Renal pelvis (tissue), 4 donors: Measurements from ENCODE around the gene ELK1. TPM values are rescaled to one million over a fixed set of nuclear protein-coding genes. Genes with fewer than 3 reads are reported as not detected.

Experiments used
- DNase-seq: peaks from one replicate; pipeline ENCODE4 v3.0.0-alpha.2; 2013
- polyA plus RNA-seq, 3 donors: library from polyadenylated mRNA; unstranded; fragments of 120-200 nt; gene quantifications; one replicate each; pipeline ENCODE4 v1.2.1, GENCODE V29; 2013; ENCODE audit not compliant: insufficient read length in 3 of 3

Gene ELK1
- polyA plus RNA-seq, 3 donors = 30.3 to 34.1 (median 32.7) TPM

DNA sequence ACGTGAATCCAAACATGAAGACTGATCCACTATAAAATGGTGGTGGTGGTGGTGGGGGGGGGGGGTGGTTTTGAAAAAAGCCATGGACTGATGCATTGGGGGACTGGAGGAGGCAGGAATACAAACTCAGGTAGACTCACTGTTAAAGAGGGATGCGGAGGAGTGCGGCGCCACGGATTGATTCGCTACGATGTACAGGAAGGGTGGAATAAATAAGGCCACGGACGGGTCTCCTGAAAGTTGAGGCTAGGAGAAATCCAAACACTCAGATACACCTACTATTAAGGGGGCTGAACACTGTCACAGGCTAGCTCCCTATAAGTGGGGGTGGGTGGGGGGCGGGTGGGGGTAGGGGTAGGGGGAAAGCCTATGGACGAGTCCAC, 591 bp downstream of the ELK1 start:
- DNase-seq = no peak

DNA sequence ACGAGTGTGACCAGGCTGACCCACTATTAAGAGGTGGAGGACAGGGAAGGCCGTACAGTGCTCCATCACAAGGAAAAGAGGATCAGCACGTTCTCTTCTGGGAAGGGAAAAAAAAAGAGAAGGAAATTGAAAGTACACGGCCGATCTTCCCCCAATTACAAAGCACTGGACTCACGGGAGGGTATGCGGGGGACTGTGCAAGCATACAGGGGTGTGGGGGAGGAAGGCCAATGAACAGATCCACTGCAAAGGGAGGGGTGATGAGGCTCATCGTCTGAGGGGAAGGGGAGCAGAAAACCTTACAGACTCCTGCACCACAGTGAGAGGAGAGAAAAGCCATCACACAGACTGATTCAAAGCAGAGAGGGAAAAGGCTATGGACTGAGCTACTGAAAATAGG, 1.1 kb downstream of the ELK1 start:
- DNase-seq = no peak

DNA sequence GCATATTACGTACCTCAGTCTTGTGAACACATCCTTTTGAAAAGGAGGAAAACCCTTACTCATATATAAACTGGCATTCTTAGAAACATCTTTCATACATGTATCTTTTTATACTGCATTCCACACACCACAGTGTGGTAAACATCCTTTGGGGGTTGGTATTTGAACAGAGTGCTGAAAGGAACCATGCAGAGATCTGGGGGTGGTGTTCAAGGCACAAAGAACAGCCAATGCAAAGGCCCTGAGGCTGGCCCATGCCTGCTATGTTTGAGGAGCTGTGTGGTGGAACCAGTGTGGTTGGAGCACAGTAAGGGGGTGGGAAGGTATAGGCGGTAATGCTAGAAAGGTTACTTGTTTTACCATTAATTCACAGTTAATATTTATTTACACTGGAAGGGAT, 2.0 kb downstream of the ELK1 start:
- no peak for DNase-seq

DNA sequence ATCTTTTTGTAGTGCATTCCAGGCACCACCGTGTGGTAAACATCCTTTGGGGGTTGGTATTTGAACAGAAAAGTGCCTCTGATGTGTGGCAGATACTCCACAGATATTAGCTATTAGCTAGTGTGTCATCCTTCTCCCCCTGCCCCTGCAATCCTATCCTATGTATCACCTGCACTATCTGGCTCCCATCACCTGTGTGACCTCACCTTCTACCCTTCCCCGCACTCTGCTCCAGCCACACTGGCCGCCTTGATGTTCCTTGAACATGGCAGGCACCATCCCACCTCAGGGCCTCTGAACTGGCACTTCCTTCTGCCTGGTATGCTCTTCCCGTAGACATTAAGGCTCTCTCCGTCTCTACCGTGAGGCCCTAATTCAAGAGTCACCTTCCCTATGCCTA, 3.7 kb downstream of the ELK1 start:
- no peak for DNase-seq

DNA sequence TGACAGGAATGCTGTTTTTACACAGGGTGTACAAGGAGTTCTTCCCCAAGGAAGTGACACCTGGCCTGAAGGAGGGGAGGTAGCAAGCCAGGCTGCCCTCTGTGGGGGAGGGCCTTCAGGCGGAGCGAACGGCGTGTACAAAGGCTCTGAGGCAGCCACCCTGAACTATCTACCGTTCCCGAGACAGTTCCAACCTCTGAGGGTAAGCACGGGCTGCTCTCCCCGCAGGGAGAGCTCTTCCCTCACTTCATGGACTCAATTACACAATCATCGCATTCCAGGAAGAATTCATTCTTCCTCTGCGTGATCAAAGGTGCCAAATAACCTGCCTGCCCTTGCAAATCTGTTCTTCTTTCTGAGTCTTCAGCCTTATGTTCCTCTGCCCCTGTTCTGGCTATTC, 4.8 kb downstream of the ELK1 start:
- DNase-seq = no peak

DNA sequence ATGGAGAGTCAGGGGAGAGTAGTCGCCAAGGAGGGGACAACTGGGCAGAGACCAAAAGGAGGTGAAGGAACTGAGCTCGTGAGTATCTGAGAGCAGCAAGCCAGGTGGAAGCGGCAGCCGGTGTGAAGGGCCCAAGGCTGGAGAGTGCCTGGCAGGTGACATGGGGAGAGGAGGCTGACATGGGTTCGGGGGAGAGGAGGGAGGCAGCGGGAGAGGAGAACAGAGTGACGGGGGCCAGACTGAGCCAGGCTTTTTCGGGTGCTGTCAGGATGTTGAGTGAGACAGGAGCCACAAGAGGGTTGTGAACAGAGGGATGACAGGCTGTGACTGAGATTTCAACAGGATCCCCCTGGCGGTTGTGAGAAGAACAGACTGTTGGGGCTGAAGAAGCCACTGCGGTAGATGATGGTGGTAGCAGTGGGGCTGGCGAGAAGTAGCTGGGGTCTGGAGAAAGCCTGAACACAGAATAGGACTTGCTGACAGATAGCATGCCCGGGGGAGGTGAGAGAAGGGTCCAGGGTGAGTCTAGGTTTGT, 5.7 kb downstream of the ELK1 start:
- DNase-seq = no peak

DNA sequence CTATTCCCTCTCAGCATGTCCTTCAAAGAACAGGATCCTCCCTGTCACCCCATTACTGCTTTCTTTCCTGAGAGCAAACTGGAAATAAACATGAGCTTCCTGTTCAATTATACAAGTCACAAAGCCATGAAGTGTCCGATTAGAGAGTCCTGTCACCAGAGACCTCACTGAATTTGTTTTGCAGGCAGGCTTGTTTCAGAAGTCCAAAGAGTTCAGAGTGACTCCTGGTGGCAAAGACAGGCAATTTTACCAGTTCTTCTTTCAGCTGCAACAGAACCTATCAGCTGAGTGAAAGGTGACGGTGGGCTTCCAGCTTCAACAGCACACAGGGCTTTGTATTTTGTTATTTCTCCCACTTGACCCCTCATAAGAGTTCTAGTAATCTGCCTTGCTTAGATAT, 6.4 kb downstream of the ELK1 start:
- no peak for DNase-seq

DNA sequence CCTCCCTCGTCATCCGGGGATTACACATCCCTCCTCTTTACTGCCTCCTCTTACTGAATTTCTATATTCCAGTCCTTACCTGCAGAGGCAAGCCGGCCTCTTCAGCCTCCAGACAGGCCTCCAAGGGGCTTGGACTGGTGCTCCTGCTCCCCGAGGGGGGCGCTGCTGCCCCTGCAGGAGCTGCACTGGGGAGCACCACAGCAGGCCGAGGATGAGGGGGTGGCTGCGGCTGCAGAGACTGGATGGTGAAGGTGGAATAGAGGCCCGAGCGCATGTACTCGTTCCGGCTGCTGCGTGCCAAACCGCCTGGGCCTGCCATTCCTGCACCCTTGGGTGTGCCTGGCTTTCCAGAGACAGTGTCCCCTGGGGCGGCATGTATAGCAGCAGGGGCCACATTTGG, 11.5 kb downstream of the ELK1 start:
- no peak for DNase-seq

DNA sequence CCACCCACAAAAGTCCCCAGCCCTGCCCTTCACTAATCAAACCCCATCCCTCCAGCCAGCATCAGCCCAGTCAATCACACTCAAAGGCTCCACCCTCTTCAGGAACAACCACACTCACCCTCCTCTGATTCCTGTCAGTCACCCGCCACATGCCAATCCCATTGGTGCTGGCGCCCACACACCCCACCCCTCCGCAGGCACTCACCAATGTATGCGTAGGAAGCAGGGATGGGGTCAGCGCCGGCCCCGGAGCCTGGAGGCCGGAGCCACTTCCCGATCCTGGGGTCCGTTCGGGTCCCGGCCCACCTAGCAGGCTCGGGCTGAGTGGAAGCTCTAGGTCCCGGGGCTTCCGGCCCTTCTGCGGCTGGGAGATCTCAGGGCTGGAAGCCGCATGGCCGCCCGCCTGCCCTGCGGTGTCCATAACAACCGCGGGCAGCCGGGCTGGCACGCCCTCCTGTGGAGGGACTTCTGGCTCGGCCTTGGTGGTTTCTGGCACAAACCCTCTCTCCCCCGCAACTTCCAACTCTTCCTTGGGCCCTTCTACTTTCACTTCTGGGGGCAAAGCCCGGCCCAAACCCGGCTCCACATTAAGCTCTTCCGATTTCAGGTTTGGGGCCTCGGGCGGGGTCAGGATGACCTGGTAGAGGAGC, 12.7 kb downstream of the ELK1 start:
- no peak for DNase-seq

DNA sequence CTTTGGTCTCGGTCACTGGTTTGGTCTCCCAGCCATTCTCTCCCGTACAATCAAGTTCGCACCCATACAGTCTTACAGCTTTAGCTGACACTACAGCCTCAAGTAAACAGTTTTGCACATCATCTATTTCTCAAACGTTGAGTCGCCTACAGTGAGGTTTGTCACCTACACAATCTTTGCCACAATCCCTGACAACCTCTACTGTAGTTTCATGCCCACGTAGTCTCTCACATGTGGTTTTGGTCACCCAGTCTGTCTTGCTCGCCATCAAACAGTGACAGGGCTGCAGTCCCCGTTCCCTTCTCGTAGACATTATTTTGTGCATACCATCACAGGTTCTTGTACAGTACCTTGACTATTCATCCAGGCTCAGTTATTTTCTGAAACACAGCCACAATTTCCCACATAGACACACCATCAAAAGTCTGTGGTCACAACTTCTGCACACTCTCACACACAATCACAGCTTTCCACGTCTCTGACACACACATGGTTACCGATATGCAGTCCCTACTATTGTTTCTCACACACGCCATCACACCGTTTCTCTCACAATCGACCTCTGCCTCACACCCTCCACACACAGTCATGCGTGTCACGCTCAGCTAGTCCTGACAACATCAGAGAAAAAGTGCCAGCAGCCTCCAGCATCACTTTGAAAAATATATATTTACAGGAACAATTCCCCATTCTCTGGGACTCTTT, 15.3 kb downstream of the ELK1 start:
- no peak for DNase-seq

DNA sequence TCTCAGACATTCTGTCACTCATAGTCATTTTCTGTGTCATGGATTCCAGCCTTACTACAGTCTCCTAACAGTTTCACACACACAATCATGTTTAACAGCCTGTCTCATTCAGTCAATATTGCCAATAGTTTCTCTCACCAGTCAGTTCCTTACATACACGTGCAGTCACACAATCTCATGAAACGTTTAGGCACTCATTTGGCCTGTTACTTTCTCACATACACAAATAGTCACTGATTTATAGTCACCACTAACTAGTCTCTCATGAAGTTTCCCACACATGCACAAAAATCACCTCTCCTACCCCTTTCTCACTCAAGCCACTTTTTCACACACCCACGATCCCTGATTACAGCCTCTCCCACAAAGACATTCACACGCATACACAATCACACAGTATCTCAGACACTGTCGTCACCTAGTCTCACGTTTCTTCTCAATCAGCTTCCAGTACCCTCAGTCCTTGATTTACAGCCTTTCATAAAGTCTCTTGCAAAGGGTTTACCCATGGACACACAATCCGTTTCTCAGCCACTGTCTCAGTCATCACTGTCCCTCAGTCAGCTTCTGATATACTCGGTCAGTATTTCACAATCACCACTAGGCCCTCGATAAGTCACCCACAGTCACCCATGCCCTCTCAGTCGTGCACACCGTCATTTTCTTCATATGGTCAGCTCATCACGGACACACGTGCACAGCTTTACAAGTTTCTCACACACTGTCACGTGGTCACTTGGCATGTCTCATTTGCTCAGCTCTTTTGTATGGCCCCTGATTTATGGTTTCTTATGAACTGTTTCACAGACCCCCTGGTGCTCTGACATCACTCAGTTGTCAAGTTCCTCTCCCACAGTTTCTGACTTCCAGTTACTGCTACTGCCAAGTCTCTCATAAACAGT, 16.4 kb downstream of the ELK1 start:
- DNase-seq = no peak

DNA sequence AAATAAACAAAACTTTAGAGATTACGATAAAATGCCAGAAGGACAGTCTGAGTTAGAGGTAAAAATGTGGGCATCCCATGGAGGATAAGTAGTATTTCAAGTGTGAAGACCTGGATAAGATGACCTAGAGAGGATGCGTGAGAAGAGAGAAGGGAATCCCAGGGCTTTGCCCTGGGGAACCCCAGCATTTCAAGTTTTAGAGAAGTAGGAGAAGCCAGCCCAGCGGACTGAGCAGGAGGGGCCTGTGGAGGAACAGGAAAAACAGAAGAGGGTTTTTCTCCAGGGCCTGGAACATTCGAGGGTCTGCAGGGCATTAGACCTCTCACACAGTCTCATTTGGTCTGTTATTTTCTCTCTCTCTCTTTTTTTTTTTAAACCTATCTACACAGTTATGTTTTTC, 17.7 kb downstream of the ELK1 start:
- DNase-seq = no peak

DNA sequence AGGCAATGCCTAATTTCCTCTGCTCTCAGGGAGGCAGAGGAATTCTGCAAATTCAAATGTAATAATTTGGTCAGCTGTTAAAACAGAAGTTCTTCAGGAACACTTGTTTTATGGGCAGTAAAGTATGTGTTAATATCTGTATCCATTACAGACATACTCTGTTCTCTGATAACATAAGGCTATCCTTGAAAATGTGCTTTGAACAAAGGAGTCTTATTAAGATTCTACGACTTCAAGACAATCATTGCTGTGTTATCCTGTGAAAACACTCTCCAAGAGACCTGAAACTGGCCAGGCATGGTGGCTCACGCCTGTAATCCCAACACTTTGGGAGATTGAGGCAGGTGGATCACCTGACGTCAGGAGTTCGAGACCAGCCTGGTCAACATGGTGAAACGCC, 18.7 kb downstream of the ELK1 start:
- DNase-seq = no peak

DNA sequence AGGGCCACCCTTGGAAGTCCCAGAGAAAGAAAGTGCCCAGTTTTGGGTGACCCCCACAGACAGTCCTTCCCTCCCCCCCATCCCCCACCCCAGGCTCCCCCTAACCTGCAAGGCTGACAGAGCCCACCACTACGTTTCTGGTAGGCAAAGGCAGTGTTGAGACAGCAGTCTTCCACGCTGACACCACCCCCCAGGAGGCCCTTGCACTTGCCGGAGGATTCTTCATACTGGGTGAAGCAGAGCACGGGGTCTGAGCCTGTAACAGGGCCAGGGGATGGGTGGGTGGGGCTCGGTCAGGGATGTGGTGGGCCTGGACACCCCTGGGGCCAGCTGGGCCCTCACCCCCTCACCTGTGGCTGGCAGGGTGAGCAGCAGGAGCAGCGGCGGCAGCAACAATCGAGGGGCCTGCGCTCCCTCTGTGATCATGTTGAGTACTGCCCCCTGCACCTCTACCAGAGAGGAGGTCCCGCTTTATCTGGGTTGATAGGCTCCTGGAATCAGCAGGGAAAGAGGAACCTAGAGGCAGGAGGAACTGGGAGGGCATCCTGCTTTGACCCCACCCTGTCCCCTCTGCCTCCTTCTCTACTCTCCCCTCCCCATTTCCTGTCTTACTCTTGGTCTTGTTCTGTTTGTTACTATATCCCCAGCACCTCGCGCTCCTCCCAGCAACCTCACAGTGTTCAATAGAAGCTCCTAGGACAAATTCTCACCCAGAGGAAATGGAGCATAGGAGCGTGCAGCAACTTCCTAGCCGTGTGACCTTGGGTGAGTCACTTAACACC, 20.8 kb downstream of the ELK1 start, which contains the start of gene CFP:
Gene CFP, minus strand, starts transcription at position 512 of the 782 bp plus-strand sequence. Its CDS starts 86 bp downstream, at position 426.
- DNase-seq = no peak

DNA sequence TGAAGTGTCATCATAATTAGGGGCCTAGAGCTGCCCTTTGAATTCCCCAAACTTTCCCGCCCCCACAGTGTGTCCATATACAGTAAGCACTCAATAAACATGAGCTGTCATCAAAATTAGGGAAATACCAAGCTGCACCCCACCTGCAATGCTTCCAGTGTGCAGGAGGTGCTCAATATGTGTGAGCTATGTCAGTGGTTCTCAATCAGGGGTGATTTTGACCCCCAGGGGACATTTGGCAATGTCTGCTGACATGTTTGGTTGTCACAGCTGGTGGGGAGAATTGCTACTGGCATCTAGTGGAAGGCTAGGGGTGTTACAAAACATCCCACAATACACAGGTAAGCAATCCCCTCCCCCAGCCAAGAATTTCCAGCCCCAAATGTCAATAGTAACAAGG, 21.4 kb downstream of the ELK1 start:
- DNase-seq = no peak

DNA sequence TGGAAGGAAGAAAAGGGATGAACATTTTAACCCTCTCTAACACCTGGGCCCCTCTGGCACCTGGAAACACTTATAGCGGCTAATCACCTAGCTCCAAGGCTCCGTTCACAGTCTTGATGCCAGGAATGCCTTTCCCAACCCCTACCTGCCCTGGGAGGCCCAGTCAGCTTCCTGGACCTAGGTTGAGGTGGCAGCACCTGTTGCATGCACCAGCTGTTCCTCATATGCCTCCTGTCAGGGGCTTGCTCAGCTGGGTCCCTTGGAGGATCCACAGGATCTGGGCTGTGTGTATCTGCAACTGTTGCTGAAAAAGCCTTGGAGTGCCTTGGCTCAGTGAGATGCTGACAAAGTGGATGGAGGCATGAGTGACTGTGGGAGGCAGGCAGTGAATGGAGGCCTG, 25.0 kb downstream of the ELK1 start:
- no peak for DNase-seq

DNA sequence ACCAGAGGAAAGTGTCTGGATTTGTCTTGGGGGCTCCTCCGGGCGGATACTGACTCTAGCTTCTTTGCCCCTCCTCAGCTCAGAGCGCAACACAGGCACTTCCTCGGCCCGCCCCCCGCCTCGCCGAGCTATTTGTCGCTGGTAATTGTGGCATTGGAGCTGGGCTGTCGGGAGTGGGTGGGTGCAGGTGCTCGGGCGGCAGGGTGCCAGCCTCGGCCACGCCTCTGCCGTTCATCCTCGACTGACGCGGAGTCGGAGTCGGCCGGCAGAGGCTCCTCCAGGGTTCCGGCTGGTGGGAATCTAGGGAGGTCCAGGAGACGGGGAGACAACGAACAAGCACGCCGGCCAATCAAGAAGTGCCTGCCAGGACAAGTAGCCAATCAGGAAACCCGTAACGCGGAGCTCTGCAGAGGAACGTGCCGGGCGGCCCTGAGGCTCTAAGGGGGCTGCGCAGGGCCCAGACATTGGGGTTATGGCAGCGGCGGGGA, 26.8 kb downstream of the ELK1 start:
- peak; percentile 68 for DNase-seq

DNA sequence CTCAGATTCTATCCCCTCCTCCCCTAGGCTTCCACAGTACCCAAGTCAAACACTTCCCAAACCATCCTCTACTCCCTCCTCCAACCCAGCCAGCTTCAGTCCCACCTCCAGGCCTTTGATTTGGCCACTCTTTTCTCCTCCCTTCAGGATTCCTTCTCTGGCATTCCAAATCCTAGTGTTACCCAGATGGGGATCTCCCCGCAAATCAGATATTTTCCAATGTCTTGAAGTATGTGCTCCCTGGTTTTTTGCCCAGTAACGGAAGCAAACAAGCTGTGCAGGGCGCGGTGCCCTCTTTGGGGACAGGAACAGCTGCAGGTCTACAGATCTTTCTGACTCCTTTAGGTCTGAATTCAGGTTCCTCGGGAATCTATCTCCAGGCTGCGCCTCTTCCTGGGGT, 28.5 kb downstream of the ELK1 start:
- no peak for DNase-seq

DNA sequence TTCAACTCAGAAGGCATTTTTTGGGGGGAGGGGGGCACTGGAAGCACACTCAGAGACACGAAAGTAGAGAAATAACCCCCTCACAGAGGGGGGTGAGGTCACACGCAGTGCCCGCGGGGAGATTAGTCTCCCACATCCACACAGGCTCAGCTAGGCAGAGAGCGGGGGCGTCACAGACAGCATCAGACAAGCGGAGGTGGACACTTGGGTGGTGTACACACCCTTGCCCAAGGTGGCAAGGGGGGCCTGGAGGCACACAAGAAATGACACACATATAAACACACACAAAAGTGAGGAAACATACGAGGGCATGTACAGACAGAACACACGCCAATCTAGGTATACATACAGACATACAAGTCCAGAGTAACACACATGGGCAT, 30.1 kb downstream of the ELK1 start:
- no peak for DNase-seq

DNA sequence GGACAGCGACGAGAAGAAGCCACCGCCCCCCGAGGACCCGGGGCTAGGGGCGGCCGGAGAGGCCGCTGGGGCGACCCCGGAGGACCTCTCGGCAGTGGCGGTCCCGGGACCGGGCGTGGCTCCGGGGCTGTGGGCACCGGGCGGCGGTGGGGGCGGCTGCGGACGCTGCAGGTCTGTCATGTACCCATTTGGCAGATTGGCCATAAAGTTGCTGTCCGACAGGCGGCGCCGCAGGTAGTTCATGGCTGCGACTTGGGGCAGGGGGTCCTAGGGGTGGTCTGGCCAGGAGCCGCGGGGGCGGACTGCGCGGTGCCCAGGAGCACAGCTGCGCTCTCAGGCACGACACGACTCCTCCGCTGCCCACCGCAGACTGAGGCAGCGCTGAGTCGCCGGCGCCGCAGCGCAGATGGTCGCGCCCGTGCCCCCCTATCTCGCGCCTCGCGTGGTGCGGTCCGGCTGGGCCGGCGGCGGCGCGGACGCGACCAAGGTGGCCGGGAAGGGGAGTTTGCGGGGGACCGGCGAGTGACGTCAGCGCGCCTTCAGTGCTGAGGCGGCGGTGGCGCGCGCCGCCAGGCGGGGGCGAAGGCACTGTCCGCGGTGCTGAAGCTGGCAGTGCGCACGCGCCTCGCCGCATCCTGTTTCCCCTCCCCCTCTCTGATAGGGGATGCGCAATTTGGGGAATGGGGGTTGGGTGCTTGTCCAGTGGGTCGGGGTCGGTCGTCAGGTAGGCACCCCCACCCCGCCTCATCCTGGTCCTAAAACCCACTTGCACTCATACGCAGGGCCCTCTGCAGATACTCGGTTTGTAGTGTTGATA, 30.7 kb downstream of the ELK1 start, which contains the start of gene SYN1:
Gene SYN1, minus strand, starts transcription at position 372 of the 817 bp plus-strand sequence. Its CDS starts 129 bp downstream, at position 243.
- peak; percentile 61 for DNase-seq
